Neuron (in vitro differentiated cells): ENCODE measurements around the gene ADARB2.
"Not testable (repeated sequence)": the region's sequence is repeated elsewhere in the genome, so short reads cannot be mapped to it uniquely, and the experiment has no call there.

Experiments used
- H2AFZ ChIP-seq: one replicate; pipeline ENCODE4 v1.6.1; 2013; ENCODE audit warnings: low read depth, mild to moderate bottlenecking, inconsistent platforms, low read length, moderate library complexity
- H3K27me3 ChIP-seq: one replicate; pipeline ENCODE4 v1.6.1; 2013; ENCODE audit warnings: low read length; ENCODE audit not compliant: insufficient read depth
- H3K36me3 ChIP-seq: one replicate; pipeline ENCODE4 v1.6.1; 2013; ENCODE audit warnings: low read length; ENCODE audit not compliant: insufficient read depth
- H3K4me1 ChIP-seq: one replicate; pipeline ENCODE4 v1.6.1; 2013; ENCODE audit warnings: low read length; ENCODE audit not compliant: insufficient read depth
- H3K4me3 ChIP-seq: 2 replicates; pipeline ENCODE4 v1.5.1; 2013; ENCODE audit warnings: mild to moderate bottlenecking, low read length, moderate library complexity
- H3K9me3 ChIP-seq: one replicate; pipeline ENCODE4 v1.6.1; 2013; ENCODE audit warnings: low read length

ADARB2 gene

GRCh38 chr10:1737222-1738061, at the start of gene ADARB2:
TSS of gene ADARB2 (minus strand) at chr10:1737525.
- peaks cover 14% of the 10 kb centered on the region for H3K4me1 ChIP-seq
- peaks cover 66% of the 10 kb centered on the region for H3K27me3 ChIP-seq
- no peaks in the 10 kb centered on the region for H3K9me3 ChIP-seq
- peak within 1 kb of the TSS; percentile 40 for H3K4me3 ChIP-seq
- no peaks in the 10 kb centered on the region for H3K36me3 ChIP-seq
- H2AFZ ChIP-seq: peak within 1 kb of the TSS; percentile 91

GRCh38 chr10:1785835-1786234, 48.5 kb upstream of the ADARB2 start:
- Histone ChIP-seq H3K9me3 (no peaks in the 10 kb centered on the region), H3K4me3 (no peak overlapping the region), H2AFZ (no peak overlapping the region), H3K36me3 (no peaks in the 10 kb centered on the region), H3K4me1 (no peaks in the 10 kb centered on the region), H3K27me3 (no peaks in the 10 kb centered on the region)

GRCh38 chr10:1782841-1783240, 45.5 kb upstream of the ADARB2 start:
- no peaks in the 10 kb centered on the region for H3K27me3 ChIP-seq
- no peak overlapping the region for H3K4me3 ChIP-seq
- H2AFZ ChIP-seq: no peak overlapping the region

GRCh38 chr10:1779796-1780195, 42.5 kb upstream of the ADARB2 start:
- H3K36me3 ChIP-seq: no peaks in the 10 kb centered on the region
- no peak overlapping the region for H2AFZ ChIP-seq
- H3K4me3 ChIP-seq: no peak overlapping the region
- H3K27me3 ChIP-seq: no peaks in the 10 kb centered on the region
- H3K9me3 ChIP-seq: no peaks in the 10 kb centered on the region
- H3K4me1 ChIP-seq: no peaks in the 10 kb centered on the region

More at GRCh38 chr10:1782841-1783240, 45.5 kb upstream of the ADARB2 start:
- no peaks in the 10 kb centered on the region for H3K4me1 ChIP-seq
- H3K36me3 ChIP-seq: no peaks in the 10 kb centered on the region
- no peaks in the 10 kb centered on the region for H3K9me3 ChIP-seq

GRCh38 chr10:1778375-1778969, 41.1 kb upstream of the ADARB2 start:
- Histone ChIP-seq H3K9me3 (no peaks in the 10 kb centered on the region), H3K36me3 (no peaks in the 10 kb centered on the region), H3K4me1 (no peaks in the 10 kb centered on the region), H3K27me3 (no peaks in the 10 kb centered on the region), H3K4me3 (no peak overlapping the region), H2AFZ (no peak overlapping the region)

GRCh38 chr10:1776127-1776662, 38.9 kb upstream of the ADARB2 start:
- Histone ChIP-seq H3K27me3 (no peaks in the 10 kb centered on the region), H3K9me3 (no peaks in the 10 kb centered on the region), H3K36me3 (no peaks in the 10 kb centered on the region), H3K4me1 (no peaks in the 10 kb centered on the region), H2AFZ (no peak overlapping the region), H3K4me3 (no peak overlapping the region)

- no peak overlapping the region for H2AFZ ChIP-seq
- H3K4me3 ChIP-seq: no peak overlapping the region
- no peaks in the 10 kb centered on the region for H3K4me1 ChIP-seq
- no peaks in the 10 kb centered on the region for H3K27me3 ChIP-seq
- H3K36me3 ChIP-seq: no peaks in the 10 kb centered on the region
- H3K9me3 ChIP-seq: no peaks in the 10 kb centered on the region
Measured at GRCh38 chr10:1774796-1775195, 37.5 kb upstream of the ADARB2 start.

- H2AFZ ChIP-seq, H3K36me3 ChIP-seq, H3K27me3 ChIP-seq, H3K9me3 ChIP-seq, H3K4me1 ChIP-seq, H3K4me3 ChIP-seq: not testable (repeated sequence)
Measured at GRCh38 chr10:1773204-1773603, 35.9 kb upstream of the ADARB2 start.

GRCh38 chr10:1766049-1766448, 28.7 kb upstream of the ADARB2 start:
- Histone ChIP-seq H3K27me3 (no peaks in the 10 kb centered on the region), H3K4me1 (no peaks in the 10 kb centered on the region), H3K4me3 (no peak overlapping the region), H3K9me3 (no peaks in the 10 kb centered on the region), H2AFZ (no peak overlapping the region), H3K36me3 (no peaks in the 10 kb centered on the region)

- Histone ChIP-seq H2AFZ (no peak overlapping the region), H3K36me3 (no peaks in the 10 kb centered on the region), H3K27me3 (no peaks in the 10 kb centered on the region)
Measured at GRCh38 chr10:1762076-1762475, 24.8 kb upstream of the ADARB2 start.

GRCh38 chr10:1754506-1755153, 17.3 kb upstream of the ADARB2 start:
- Histone ChIP-seq H3K27me3 (peaks cover 4% of the 10 kb centered on the region), H2AFZ (no peak overlapping the region), H3K4me3 (no peak overlapping the region), H3K36me3 (no peaks in the 10 kb centered on the region), H3K9me3 (no peaks in the 10 kb centered on the region), H3K4me1 (no peaks in the 10 kb centered on the region)

More at GRCh38 chr10:1762076-1762475, 24.8 kb upstream of the ADARB2 start:
- Histone ChIP-seq H3K4me3 (no peak overlapping the region), H3K9me3 (no peaks in the 10 kb centered on the region), H3K4me1 (no peaks in the 10 kb centered on the region)

- no peaks in the 10 kb centered on the region for H3K4me1 ChIP-seq
- no peak overlapping the region for H3K4me3 ChIP-seq
- H3K27me3 ChIP-seq: peaks cover 4% of the 10 kb centered on the region
- no peak overlapping the region for H2AFZ ChIP-seq
- H3K36me3 ChIP-seq: no peaks in the 10 kb centered on the region
- no peaks in the 10 kb centered on the region for H3K9me3 ChIP-seq
Measured at GRCh38 chr10:1752153-1752552, 14.8 kb upstream of the ADARB2 start.

- H2AFZ ChIP-seq: no peak overlapping the region
Measured at GRCh38 chr10:1747590-1748157, 10.3 kb upstream of the ADARB2 start.

More at GRCh38 chr10:1747590-1748157, 10.3 kb upstream of the ADARB2 start:
- Histone ChIP-seq H3K4me1 (no peaks in the 10 kb centered on the region), H3K27me3 (no peaks in the 10 kb centered on the region), H3K9me3 (no peaks in the 10 kb centered on the region), H3K4me3 (no peak overlapping the region), H3K36me3 (no peaks in the 10 kb centered on the region)
